Activated CD8-positive, alpha-beta memory T cell treated with anti-CD3 and anti-CD28 coated beads for 24 hours (primary cell): ENCODE data around the gene TLNRD1.
A peak's percentile ranks its signal among the peaks of the same experiment; 100 is the strongest.

Source experiments
- DNase-seq: peaks from one replicate; pipeline ENCODE4 v3.0.0-alpha.2; 2020

Gene TLNRD1

GRCh38 chr15:80978685-80979329 lies 21.9 kb upstream of the TLNRD1 start:
- DNase-seq: no peak

- DNase-seq: no peak
These were observed 21.1 kb upstream of the TLNRD1 start for GRCh38 chr15:80979538-80980200.

GRCh38 chr15:80982205-80982604 lies 18.5 kb upstream of the TLNRD1 start:
- DNase-seq: no peak

- no peak for DNase-seq
These were observed 17.9 kb upstream of the TLNRD1 start for GRCh38 chr15:80982839-80983238.

GRCh38 chr15:80984856-80985255 lies 15.9 kb upstream of the TLNRD1 start:
- no peak for DNase-seq

- DNase-seq: no peak
These were observed 14.7 kb upstream of the TLNRD1 start for GRCh38 chr15:80985981-80986380.

- no peak for DNase-seq
These were observed 14.2 kb upstream of the TLNRD1 start for GRCh38 chr15:80986487-80986886.

GRCh38 chr15:80988148-80988796 lies 12.5 kb upstream of the TLNRD1 start:
- no peak for DNase-seq

GRCh38 chr15:80989081-80989517 lies 11.6 kb upstream of the TLNRD1 start:
- peak; percentile 62 for DNase-seq

GRCh38 chr15:80989518-80990478 lies 10.9 kb upstream of the TLNRD1 start, which contains the start of gene MESD:
Gene MESD (minus strand): TSS chr15:80989819. CDS start chr15:80989791, 28 bp downstream.
- DNase-seq: peak; percentile 100

- no peak for DNase-seq
These were observed 9.8 kb upstream of the TLNRD1 start for GRCh38 chr15:80990955-80991354.

GRCh38 chr15:80991421-80991820 lies 9.3 kb upstream of the TLNRD1 start:
- DNase-seq: no peak

- no peak for DNase-seq
These were observed 8.7 kb upstream of the TLNRD1 start for GRCh38 chr15:80992006-80992405.

- no peak for DNase-seq
These were observed 8.3 kb upstream of the TLNRD1 start for GRCh38 chr15:80992441-80992840.

GRCh38 chr15:80996247-80996646 lies 4.5 kb upstream of the TLNRD1 start:
- DNase-seq: no peak

GRCh38 chr15:80997692-80998091 lies 3.0 kb upstream of the TLNRD1 start:
- DNase-seq: no peak

- no peak for DNase-seq
These were observed 2.5 kb upstream of the TLNRD1 start for GRCh38 chr15:80998251-80998650.

GRCh38 chr15:80999623-81000036 lies 1.1 kb upstream of the TLNRD1 start:
- DNase-seq: peak; percentile 80

- no peak for DNase-seq
These were observed 539 bp upstream of the TLNRD1 start for GRCh38 chr15:81000144-81000623.

GRCh38 chr15:81001152-81002008 lies 657 bp downstream of the TLNRD1 start:
- peak; percentile 82 for DNase-seq

- no peak for DNase-seq
These were observed 1.2 kb downstream of the TLNRD1 start for GRCh38 chr15:81002009-81002330.
